IPS-11a (cell line): ENCODE results near the gene GALNTL6.
"Not testable (repeated sequence)": the region's sequence is repeated elsewhere in the genome, so short reads cannot be mapped to it uniquely, and the experiment has no call there.

Experiments
- H3K4me3 ChIP-seq: one replicate; pipeline ENCODE4 v1.5.1; 2013; ENCODE audit warnings: low read depth, low read length, control low read depth

GALNTL6 gene

DNA sequence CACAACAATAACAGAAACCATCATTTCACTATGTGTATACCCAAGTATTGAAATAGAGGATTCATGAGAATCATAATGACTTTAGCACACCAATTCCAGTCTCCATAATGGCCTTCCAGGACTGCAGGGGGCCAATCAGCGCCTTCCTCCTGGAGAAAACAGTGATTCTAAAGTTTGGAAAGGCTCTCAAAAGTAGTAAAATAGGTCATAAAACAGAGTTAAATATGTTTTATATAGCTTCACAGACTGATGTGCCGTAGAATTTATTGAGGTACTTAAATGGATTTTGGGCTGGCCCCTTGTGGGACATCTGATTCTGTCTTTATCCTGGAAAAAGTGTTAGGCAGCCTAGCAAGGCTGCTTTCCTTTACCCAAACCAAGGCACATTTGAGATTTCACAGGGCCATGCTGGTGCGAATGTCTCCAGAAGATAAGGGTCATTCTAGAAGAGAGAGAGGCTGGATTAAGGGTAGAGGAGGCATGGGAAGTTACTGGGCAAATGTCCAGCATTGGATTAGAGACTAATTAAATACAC is 543.9 kb downstream of the GALNTL6 start:
- H3K4me3 ChIP-seq = no peak overlapping the region

- H3K4me3 ChIP-seq = no peak overlapping the region
These were observed 549.4 kb downstream of the GALNTL6 start for GRCh38 chr4:172362569-172362968.

DNA sequence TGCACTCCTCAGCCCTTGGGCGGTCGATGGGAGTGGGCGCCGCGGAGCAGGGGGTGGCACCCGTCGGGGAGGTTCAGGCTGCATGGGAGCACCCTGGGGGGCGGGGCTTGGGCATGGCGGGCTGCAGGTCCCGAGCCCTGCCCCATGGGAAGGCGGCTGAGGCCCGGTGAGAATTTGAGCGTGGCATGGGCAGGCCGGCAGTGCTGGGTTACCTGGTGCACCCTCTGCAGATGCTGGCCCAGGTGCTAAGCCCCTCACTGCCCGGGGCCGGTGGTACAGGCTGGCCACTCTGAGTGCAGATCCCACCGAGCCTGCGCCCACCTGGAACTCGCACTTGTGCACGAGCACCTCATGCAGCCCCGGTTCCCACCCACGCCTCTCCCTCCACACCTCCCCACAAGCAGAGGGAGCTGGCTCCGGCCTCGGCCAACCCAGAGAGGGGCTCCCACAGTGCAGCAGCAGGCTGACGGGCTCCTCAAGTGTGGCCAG is 556.3 kb downstream of the GALNTL6 start:
- H3K4me3 ChIP-seq = no peak overlapping the region

DNA sequence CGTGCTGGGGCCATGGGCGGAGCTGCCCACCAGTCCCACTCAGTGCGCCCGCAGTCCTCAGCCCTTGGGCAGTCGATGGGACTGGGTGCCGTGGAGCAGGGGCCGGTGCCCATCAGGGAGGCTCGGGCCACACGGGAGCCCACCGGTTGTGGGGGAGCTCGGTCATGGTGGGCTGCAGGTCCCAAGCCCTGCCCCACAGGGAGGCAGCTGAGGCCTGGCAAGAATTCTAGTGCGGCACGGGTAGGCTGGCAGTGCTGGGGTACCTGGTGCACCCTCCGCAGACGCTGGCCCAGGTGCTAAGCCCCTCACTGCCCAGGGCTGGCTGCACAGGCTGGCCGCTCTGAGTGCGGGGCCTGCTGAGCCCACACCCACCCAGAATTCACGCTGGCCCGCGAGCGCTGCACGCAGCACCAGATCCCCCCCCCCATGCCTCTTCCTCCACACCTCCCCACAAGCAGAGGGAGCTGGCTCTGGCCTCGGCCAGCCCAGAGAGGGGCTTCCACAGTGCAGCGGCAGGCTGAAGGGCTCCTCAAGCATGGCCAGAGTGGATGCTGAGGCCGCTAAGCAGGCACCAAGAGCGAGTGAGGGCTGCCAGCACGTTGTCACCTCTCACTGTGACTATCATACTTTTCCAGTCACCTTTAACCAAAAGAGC is 564.4 kb downstream of the GALNTL6 start:
- no peak overlapping the region for H3K4me3 ChIP-seq

GRCh38 chr4:172379834-172380233 is 566.6 kb downstream of the GALNTL6 start:
- no peak overlapping the region for H3K4me3 ChIP-seq

DNA sequence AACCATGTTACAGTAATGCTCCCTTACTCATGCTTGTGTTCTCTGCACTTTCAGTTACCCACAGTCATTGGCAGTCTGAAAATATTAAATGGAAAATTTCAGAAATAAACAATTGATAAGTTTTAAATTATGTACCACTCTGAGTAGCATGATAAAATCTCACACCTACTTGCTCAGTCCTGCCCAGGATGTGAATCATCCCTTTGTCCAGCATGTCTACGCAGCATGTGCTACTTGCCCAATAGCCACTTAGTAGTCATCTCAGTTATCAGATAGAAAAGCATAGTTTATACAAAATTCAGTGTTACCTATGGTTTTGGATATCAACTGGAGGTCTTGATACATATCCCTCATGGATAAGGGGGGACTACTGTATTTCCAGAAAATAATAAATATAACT is 577.1 kb downstream of the GALNTL6 start:
- no peak overlapping the region for H3K4me3 ChIP-seq

- H3K4me3 ChIP-seq = no peak overlapping the region
These were observed 579.5 kb downstream of the GALNTL6 start for GRCh38 chr4:172392741-172393140.

DNA sequence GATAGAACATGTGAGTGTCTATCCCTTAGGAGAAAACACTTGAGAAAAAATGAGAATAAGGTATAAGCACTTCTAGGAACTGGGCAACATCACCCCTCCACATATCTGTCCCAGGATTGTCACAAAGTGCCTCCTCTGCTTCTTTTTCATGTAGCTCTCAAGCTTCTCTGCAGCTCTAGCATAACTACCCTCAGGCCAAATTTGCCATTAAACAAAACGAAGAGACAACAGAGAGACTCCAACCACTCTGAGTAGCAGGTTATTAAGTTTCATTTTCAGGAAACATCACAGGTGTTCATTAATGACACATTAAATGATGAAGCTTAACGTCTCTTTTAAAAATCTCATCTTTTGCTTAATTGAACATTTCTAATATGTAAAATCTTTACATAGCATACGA is 580.0 kb downstream of the GALNTL6 start:
- H3K4me3 ChIP-seq = no peak overlapping the region

GRCh38 chr4:172404676-172405075 is 591.5 kb downstream of the GALNTL6 start:
- H3K4me3 ChIP-seq = no peak overlapping the region

DNA sequence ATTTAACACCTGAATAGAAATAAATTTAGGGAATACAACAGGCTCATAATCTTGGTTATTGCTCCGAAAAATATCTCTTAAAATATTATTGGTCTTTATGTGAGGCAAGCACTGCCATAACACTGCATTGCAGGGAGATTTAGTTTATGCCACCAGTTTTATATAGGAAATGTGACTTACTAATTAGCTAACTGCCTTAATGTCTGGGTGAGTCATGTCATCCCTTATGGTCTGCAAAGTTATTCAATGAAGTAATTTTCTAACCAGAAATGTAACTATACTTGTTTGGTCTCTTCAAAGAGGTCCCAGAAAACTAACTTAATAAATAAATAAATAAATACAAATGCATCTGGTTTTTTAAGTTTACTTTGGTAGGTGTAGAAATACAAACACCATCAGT is 597.2 kb downstream of the GALNTL6 start:
- H3K4me3 ChIP-seq = no peak overlapping the region

DNA sequence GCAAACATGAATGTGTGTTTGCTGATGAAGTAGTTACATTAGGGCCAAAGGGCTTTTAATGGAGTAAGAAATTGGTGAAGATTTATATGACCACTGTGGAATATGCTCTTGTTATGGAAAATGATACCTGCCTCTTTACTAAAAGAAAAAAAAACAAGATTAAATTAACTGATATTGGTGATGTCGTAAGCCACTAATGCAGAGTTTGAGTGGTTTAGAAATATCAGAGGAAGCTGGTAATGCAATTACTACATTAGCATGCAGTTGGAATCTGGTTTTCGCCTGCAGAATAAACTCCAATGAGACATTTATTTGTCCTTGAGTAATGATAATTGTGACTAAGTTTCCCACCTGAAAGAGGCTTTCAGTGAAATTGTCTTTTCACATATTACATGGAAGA is 597.9 kb downstream of the GALNTL6 start:
- no peak overlapping the region for H3K4me3 ChIP-seq

DNA sequence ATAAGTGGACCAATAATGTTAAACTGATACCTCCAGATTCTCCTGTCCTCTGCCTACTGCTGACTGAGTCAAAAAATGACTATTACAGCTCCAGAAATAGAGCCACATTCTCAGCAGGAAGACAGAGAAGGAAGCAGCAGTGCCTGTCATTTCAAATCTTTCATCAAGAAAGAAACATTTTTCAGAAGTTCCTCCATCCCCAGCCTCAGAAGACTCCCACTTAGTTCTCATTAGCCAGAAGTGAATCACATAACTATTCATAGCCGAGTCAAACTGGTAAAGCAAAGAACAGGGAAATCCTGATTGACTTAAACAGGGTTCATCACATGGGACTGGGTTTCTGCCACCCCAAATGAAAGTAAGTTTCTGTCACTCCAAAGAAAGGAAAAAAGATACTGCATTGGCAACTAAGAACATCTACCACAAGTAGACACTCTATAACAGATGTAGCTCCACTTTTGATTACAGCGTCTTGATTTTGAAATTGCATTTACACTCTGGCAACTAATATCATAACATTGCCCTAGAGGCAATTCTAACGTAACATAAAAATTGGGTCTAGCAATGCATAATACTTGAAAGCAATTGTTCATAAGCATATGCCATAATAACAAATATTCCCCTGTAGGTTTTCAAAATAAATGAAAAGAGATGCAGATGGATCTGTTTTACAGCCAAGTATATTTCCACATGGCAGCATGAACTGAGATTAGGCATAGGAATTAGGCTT is 599.8 kb downstream of the GALNTL6 start:
- no peak overlapping the region for H3K4me3 ChIP-seq

DNA sequence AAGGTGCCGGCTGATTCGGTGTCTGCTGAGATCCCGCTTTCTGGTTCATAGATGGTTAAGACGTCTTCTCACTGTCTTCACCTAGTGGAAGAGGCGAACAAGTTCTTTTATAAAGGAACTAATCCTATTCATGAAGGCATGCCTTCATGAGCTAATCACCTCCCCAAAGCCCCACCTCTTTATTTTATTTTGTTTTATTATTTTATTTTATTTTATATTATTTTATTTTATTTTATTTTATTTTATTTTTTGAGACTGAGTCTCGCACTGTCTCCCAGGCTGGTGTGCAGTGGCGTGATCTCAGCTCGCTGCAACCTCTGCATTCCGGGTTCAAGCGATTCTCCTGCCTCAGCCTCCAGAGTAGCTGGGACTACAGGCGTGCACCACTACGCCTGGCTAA is 615.8 kb downstream of the GALNTL6 start:
- not testable (repeated sequence) for H3K4me3 ChIP-seq

DNA sequence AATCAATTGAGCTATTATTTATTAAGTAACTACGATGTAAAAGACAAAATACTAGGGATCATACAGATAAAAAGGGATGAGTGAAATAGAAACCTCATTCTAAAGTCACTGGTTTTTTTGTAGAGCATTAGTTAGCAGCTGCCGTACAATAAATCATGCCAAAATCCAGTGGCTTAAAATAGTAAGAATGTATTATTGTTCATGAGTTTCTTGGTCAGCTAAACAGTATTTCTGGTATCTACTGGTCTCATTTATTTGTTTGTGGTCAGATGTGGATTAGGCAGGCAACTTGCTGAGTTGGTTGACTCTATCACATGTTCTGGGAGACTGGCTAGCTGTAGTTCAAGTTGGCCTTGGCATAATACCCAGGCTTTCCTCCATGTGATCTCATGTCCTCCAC is 667.3 kb downstream of the GALNTL6 start:
- no peak overlapping the region for H3K4me3 ChIP-seq

- H3K4me3 ChIP-seq = no peak overlapping the region
These were observed 668.8 kb downstream of the GALNTL6 start for GRCh38 chr4:172481802-172482508.

- H3K4me3 ChIP-seq = no peak overlapping the region
These were observed 671.8 kb downstream of the GALNTL6 start for GRCh38 chr4:172485007-172485406.

- no peak overlapping the region for H3K4me3 ChIP-seq
These were observed 673.3 kb downstream of the GALNTL6 start for GRCh38 chr4:172486531-172486930.

DNA sequence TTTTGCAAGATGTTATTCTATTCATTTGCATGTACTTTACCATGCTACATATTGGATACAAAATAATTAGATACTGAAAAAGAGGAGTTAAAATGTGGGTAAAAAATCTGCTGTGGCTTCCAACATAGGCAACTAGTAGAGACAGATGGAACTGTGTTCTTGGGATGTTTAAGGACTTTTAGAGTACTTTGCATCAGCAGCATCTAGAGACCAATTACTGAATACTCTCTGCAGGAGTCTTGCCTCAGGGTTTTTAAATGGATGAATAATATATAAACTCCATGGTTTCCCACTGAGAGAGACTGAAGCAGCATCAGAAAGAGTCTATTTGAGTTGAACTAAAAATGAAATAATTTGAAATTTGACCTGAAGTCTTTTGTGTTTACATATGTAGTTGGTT is 676.7 kb downstream of the GALNTL6 start:
- no peak overlapping the region for H3K4me3 ChIP-seq

GRCh38 chr4:172495769-172496168 is 682.6 kb downstream of the GALNTL6 start:
- no peak overlapping the region for H3K4me3 ChIP-seq

GRCh38 chr4:172497321-172497720 is 684.1 kb downstream of the GALNTL6 start:
- H3K4me3 ChIP-seq = no peak overlapping the region

GRCh38 chr4:172514011-172514410 is 700.8 kb downstream of the GALNTL6 start:
- H3K4me3 ChIP-seq = no peak overlapping the region

DNA sequence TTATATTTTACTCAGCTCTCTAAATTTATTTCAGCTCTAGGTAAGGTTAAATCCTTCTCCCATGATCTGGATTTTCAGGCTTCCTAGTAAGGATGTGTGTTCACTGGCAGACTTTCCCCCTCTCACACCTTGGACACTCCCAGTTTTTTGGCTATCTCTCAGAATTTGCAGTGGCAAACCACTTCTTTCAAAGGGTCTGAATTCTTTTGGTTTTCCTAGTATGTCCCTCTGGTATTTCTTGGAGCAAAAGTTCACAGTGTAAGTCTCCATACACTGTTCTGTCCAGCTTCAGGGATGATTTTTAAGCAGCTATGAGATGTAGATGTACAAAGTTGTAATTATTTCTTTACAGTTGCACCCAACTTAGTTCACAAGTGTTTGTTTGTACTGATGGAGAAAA is 701.6 kb downstream of the GALNTL6 start:
- no peak overlapping the region for H3K4me3 ChIP-seq
